K562 (cell line): ENCODE results near the gene GNAT2. TPM values are rescaled to one million over a fixed set of nuclear protein-coding genes. Genes with fewer than 3 reads are reported as not detected.

Experiments
- ATF3 ChIP-seq, 2 experiments: fragments of 450-650 bp in 1 of 2; sonication (generic) in 1 of 2; formaldehyde crosslinking in 1 of 2; IDR thresholded peaks in 1 of 2; conservative IDR thresholded peaks in 1 of 2; 2 replicates each; pipeline versions ENCODE4 v1.6.1 to v1.8.1; 2016 to 2023; ENCODE audit warnings: mild to moderate bottlenecking in 2 of 2, moderate library complexity in 2 of 2, inconsistent platforms in 1 of 2, missing genetic modification reagents in 1 of 2
- BCL6 ChIP-seq: fragments of 250-450 bp; sonication (Bioruptor Pico); IDR thresholded peaks from 2 replicates; pipeline ENCODE4 v1.4.0; 2020
- EHMT2 ChIP-seq: fragments of 450-650 bp; IDR thresholded peaks from 2 replicates; pipeline ENCODE4 v1.6.1; 2018; ENCODE audit warnings: antibody characterized with exemption
- FOXK1 ChIP-seq: sonication (generic); formaldehyde crosslinking; IDR thresholded peaks from 2 replicates; pipeline ENCODE4 v1.8.0; 2022; ENCODE audit warnings: missing genetic modification reagents, mild to moderate bottlenecking, borderline replicate concordance
- MAFK ChIP-seq: IDR thresholded peaks from 2 replicates; pipeline ENCODE4 v1.6.1; 2011; ENCODE audit warnings: low read length, improper control_type of control experiment
- MCM5 ChIP-seq: fragments of 450-650 bp; IDR thresholded peaks from 2 replicates; pipeline ENCODE4 v1.6.1; 2016; ENCODE audit warnings: low read depth
- NR2C1 ChIP-seq, 2 experiments: fragments of 450-650 bp; IDR thresholded peaks; 2 replicates each; pipeline ENCODE4 v1.6.1; 2017; ENCODE audit warnings: mild to moderate bottlenecking in 2 of 2, antibody characterized with exemption in 1 of 2, inconsistent platforms in 1 of 2, missing compliant biosample characterization in 1 of 2, missing genetic modification characterization in 1 of 2
- NUFIP1 ChIP-seq: fragments of 450-650 bp; IDR thresholded peaks from 2 replicates; pipeline ENCODE4 v1.6.1; 2018; ENCODE audit not compliant: partially characterized antibody
- RBM15 ChIP-seq: fragments of 200-400 bp; formaldehyde crosslinking; IDR thresholded peaks from 2 replicates; pipeline ENCODE4 v1.6.1; 2018; ENCODE audit warnings: mild to moderate bottlenecking, low read length, moderate library complexity; ENCODE audit not compliant: insufficient read depth
- SMAD4 ChIP-seq: fragments of 250-450 bp; sonication (Bioruptor Pico); conservative IDR thresholded peaks from 2 replicates; pipeline ENCODE4 v1.8.0; 2021; ENCODE audit warnings: inconsistent platforms, mild to moderate bottlenecking, moderate library complexity
- SPI1 ChIP-seq: IDR thresholded peaks from 2 replicates; pipeline ENCODE4 v1.6.1; 2011; ENCODE audit warnings: low read depth, low read length, control low read depth, borderline replicate concordance
- TAF7 ChIP-seq: fragments of 450-650 bp; IDR thresholded peaks from 2 replicates; pipeline ENCODE4 v1.6.1; 2016; ENCODE audit warnings: missing genetic modification characterization, missing compliant biosample characterization
- TFAM ChIP-seq: fragments of 250-450 bp; sonication (Bioruptor Pico); conservative IDR thresholded peaks from 2 replicates; pipeline ENCODE4 v1.5.0; 2021; ENCODE audit warnings: mild to moderate bottlenecking, moderate library complexity
- TRIM28 ChIP-seq: fragments of 450-650 bp; IDR thresholded peaks from 2 replicates; pipeline ENCODE4 v1.6.1; 2017
- ZC3H4 ChIP-seq: sonication (generic); formaldehyde crosslinking; IDR thresholded peaks from 2 replicates; pipeline ENCODE4 v1.9.0; 2021; ENCODE audit warnings: missing genetic modification reagents, borderline replicate concordance
- ZC3H8 ChIP-seq: fragments of 450-650 bp; IDR thresholded peaks from 2 replicates; pipeline ENCODE4 v1.6.1; 2017
- ZNF12 ChIP-seq: sonication (generic); formaldehyde crosslinking; IDR thresholded peaks from 2 replicates; pipeline ENCODE4 v1.4.0; 2020; ENCODE audit warnings: mild to moderate bottlenecking, missing genetic modification reagents
- ZNF76 ChIP-seq: fragments of 250-450 bp; sonication (Bioruptor Pico); IDR thresholded peaks from 2 replicates; pipeline ENCODE4 v1.4.0; 2020; ENCODE audit warnings: mild to moderate bottlenecking, moderate library complexity, borderline replicate concordance
- ZNF785 ChIP-seq: fragments of 250-450 bp; sonication (Bioruptor Pico); IDR thresholded peaks from 2 replicates; pipeline ENCODE4 v1.4.0; 2020; ENCODE audit warnings: mild to moderate bottlenecking
- polyA plus RNA-seq, 8 experiments: library from polyadenylated mRNA; depleted of rRNA in 4 of 8; stranded (reverse) in 5 of 8; unstranded in 3 of 8; fragments of >200 nt; fragmentation: Nextera tagmentation in 2 of 8; fragmentation: Illumina TruSeq in 1 of 8; extraction: Ambion mirVana in 2 of 8; extraction: Trizol in 1 of 8; gene quantifications; 2 replicates each; pipeline versions ENCODE4 v1.2.1 to v1.2.3, GENCODE V29; 2011 to 2014; ENCODE audit warnings: inconsistent platforms in 1 of 8, missing spikeins in 1 of 8
- total RNA-seq, 7 experiments: library from RNA; depleted of rRNA in 6 of 7; stranded (reverse); fragments of >200 nt in 6 of 7; fragmentation: Illumina TruSeq in 2 of 7; extraction: Trizol in 2 of 7; gene quantifications; 2 replicates each; pipeline versions ENCODE4 v1.2.1 to v1.2.3, GENCODE V29; 2011 to 2021; ENCODE audit warnings: low replicate concordance in 1 of 7
- TF ChIP-seq, protein P1 (sequence below), 2 experiments: fragments of 450-650 bp; formaldehyde crosslinking in 1 of 2; IDR thresholded peaks; 2 replicates each; pipeline versions ENCODE4 v1.4.0 to v1.6.1; 2014 to 2020; ENCODE audit warnings: mild to moderate bottlenecking in 2 of 2, borderline replicate concordance in 1 of 2, low read depth in 1 of 2

The GNAT2 gene
- total and polyA plus RNA-seq, 9 of the 15 experiments (the other 6 are each of a cell fraction or from before 2014, with no cell fraction given) = 0.06 to 0.52 (median 0.24) TPM; not detected in 1

DNA sequence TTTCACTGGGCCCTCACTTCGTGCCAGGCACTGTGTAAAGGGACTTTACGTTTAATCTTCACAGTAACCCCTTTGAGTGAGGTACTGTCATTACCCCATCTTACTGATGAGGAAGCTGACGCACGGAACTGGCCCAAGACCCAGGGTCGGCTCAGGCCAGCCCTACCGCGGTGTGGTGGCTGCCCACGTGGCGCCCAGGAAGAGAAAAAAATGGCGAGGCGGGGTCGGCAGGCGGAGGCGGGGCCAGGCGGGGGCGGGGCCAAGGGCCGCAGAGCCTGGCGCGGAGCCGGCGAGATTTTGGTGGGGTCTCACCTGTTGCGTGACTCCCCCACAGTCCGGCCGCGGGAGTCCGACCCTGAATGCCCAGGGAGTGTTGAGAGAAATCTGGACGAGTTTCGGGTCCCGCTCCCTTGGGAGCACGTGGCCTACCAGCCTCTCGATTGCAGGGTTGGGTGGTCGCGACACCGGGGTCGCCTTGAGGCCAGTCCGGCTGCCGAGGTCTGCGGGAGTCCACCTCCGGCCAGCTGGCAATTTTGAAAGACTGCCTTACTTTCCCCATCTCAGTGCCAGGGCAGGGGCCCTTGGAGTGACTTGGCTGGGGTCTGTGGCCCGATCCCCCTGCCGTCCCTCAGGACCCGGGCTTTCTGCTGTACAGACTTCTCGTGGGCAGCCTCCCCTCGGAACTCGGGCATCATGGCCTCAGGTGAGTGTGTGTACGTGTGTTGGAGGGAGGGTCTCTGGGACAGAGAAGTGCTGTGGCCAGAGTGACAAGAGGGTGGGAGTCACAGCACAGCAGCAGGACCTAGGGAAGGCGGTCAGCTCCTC is at the start of gene GNAT2, which contains the start of gene AMPD2 (continued):
- peak; percentile 60; the same call in 1 of the 2 replicates for TF ChIP-seq FOXK1 (CRISPR knock-in tag)
- TF ChIP-seq SPI1 = peak; percentile 28; the same call in 1 of the 2 replicates
- no peak for TF ChIP-seq ZC3H4 (CRISPR knock-in tag)
- TF ChIP-seq NUFIP1 = peak; percentile 24
- TF ChIP-seq SMAD4 = peak; percentile 55
- no peak for TF ChIP-seq NR2C1 (IDR thresholded peaks at IDR 0.05)
- TF ChIP-seq NR2C1 (tag; IDR thresholded peaks at IDR 0.05) = peak; percentile 57
- no peak for TF ChIP-seq TAF7 (tag)
- TF ChIP-seq, protein P1, sequence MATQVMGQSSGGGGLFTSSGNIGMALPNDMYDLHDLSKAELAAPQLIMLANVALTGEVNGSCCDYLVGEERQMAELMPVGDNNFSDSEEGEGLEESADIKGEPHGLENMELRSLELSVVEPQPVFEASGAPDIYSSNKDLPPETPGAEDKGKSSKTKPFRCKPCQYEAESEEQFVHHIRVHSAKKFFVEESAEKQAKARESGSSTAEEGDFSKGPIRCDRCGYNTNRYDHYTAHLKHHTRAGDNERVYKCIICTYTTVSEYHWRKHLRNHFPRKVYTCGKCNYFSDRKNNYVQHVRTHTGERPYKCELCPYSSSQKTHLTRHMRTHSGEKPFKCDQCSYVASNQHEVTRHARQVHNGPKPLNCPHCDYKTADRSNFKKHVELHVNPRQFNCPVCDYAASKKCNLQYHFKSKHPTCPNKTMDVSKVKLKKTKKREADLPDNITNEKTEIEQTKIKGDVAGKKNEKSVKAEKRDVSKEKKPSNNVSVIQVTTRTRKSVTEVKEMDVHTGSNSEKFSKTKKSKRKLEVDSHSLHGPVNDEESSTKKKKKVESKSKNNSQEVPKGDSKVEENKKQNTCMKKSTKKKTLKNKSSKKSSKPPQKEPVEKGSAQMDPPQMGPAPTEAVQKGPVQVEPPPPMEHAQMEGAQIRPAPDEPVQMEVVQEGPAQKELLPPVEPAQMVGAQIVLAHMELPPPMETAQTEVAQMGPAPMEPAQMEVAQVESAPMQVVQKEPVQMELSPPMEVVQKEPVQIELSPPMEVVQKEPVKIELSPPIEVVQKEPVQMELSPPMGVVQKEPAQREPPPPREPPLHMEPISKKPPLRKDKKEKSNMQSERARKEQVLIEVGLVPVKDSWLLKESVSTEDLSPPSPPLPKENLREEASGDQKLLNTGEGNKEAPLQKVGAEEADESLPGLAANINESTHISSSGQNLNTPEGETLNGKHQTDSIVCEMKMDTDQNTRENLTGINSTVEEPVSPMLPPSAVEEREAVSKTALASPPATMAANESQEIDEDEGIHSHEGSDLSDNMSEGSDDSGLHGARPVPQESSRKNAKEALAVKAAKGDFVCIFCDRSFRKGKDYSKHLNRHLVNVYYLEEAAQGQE (IDR thresholded peaks at IDR 0.05; ENCODE audit: borderline replicate concordance) = peak; percentile 43
- TF ChIP-seq, protein P1 (CRISPR knock-in tag; IDR thresholded peaks at IDR 0.05; ENCODE audit: low read depth) = no peak
- no peak for TF ChIP-seq ZNF785
- no peak for TF ChIP-seq TFAM (CRISPR knock-in tag)
- TF ChIP-seq ATF3 (IDR thresholded peaks at IDR 0.05) = peak; percentile 37
- peak; percentile 57; the same call in 1 of the 2 replicates for TF ChIP-seq ATF3 (CRISPR knock-in tag; conservative IDR thresholded peaks at IDR 0.05)
- no peak for TF ChIP-seq TRIM28
- no peak for TF ChIP-seq MAFK
- no peak for TF ChIP-seq ZNF12 (CRISPR knock-in tag)
- no peak for TF ChIP-seq EHMT2
- no peak for TF ChIP-seq MCM5
- TF ChIP-seq RBM15 = no peak
- TF ChIP-seq BCL6 = no peak
- TF ChIP-seq ZNF76 (CRISPR knock-in tag) = no peak
- TF ChIP-seq ZC3H8 = no peak
